OCI-LY7 (cell line): ENCODE data around the gene CTH.
"Not testable (repeated sequence)": the region's sequence is repeated elsewhere in the genome, so short reads cannot be mapped to it uniquely, and the experiment has no call there.

ENCODE experiments used
- CTCF ChIP-seq: fragments of 200-600 bp; sonication (generic); conservative IDR thresholded peaks from 2 replicates; pipeline ENCODE4 v1.5.1; 2014; ENCODE audit warnings: mild to moderate bottlenecking, antibody characterized with exemption, low read length, moderate library complexity, mixed read lengths
- EZH2phosphoT487 ChIP-seq: fragments of 200-600 bp; sonication (generic); IDR thresholded peaks from 2 replicates; pipeline ENCODE4 v1.6.1; 2018; ENCODE audit warnings: low read depth, borderline replicate concordance, mild to moderate bottlenecking, mixed run types, antibody characterized with exemption, low read length, moderate library complexity, mixed read lengths

- not testable (repeated sequence) for TF ChIP-seq CTCF, EZH2phosphoT487
Measured at GRCh38 chr1:70460740-70461713, 50.0 kb downstream of the CTH start.
